C4-2B (cell line): Measurements from ENCODE around the gene F2RL1.
A peak's percentile ranks its signal among the peaks of the same experiment; 100 is the strongest.
"Not testable (repeated sequence)": the region's sequence is repeated elsewhere in the genome, so short reads cannot be mapped to it uniquely, and the experiment has no call there.

Experiments
- H3K27ac ChIP-seq: fragments of 450-650 bp; 2 replicates; pipeline ENCODE4 v1.5.1; 2017
- ZFX ChIP-seq: fragments of 450-650 bp; IDR thresholded peaks from 2 replicates; pipeline ENCODE4 v1.6.1; 2017
- TF ChIP-seq, protein P1 (sequence below): fragments of 450-650 bp; conservative IDR thresholded peaks from 2 replicates; pipeline ENCODE4 v1.5.1; 2017; ENCODE audit warnings: mild to moderate bottlenecking

F2RL1 gene

DNA sequence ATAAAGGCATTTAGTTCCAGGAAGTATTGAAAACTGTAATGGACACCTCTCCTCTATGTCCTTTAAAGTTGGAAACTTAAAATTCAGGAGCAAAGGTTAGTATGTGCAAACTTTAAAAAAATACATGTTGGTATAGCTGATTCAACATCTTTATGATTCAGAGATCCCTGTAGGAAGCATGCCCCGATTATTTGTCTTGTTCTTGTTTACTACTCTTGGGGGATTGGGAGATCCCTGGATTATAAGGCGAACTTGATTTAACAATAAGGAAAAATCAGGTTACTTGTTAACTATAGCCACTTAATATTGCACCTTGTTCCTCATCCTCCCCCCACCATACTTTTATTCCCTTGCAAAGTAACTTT lies 1.7 kb downstream of the F2RL1 start:
- H3K27ac ChIP-seq, result no peak overlapping the region; the same call in 1 of the 2 replicates

DNA sequence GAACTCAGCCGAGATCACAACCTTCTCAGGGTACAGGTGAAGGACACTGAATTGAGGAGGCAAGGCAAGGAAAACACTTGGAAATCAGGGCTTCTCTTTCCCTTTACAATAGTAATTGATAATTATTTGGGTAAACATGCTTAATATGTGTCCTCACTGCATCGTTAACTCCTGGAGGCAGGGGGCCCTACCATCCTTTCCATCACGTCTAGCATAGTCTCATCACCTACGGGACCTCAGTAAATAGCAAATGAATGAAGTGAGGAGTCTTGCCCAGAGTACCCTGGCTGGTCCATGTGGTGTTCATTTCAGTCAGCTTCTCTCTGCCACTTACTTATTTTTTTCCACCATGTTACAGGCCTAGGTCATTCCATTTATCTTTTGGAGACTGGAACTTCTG lies 2.3 kb downstream of the F2RL1 start:
- TF ChIP-seq ZFX, result no peak
- TF ChIP-seq, protein P1, sequence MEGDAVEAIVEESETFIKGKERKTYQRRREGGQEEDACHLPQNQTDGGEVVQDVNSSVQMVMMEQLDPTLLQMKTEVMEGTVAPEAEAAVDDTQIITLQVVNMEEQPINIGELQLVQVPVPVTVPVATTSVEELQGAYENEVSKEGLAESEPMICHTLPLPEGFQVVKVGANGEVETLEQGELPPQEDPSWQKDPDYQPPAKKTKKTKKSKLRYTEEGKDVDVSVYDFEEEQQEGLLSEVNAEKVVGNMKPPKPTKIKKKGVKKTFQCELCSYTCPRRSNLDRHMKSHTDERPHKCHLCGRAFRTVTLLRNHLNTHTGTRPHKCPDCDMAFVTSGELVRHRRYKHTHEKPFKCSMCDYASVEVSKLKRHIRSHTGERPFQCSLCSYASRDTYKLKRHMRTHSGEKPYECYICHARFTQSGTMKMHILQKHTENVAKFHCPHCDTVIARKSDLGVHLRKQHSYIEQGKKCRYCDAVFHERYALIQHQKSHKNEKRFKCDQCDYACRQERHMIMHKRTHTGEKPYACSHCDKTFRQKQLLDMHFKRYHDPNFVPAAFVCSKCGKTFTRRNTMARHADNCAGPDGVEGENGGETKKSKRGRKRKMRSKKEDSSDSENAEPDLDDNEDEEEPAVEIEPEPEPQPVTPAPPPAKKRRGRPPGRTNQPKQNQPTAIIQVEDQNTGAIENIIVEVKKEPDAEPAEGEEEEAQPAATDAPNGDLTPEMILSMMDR, result no peak
- H3K27ac ChIP-seq, result no peak overlapping the region

More for the DNA sequence above, 1.7 kb downstream of the F2RL1 start:
- TF ChIP-seq, protein P1, result no peak
- TF ChIP-seq ZFX, result no peak

DNA sequence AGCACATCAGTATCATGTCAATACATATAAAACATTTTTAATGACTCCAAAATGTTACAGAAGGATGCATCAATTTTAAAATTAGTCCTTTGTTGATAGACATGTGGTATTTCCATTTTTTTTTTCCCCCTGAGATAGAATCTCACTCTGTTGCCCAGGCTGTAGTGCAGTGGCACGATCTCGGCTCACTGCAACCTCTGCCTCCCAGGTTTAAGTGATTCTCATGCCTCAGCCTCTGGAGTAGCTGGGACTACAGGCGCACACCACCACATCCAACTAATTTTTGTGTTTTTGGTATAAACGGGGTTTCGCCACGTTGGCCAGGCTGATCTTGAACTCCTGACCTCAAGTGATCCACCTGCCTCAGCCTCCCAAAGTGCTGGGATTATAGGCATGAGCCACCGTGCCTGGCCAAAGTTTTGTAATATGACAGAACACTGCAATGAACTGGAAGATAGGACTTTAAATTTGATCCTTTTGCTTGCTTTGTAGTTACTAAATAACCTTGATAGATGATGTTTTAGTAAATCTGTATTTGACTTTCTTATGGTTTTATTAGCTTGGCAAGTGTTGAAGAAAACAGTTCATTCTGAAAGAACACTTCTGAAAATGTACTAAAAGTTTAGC lies 3.4 kb downstream of the F2RL1 start:
- H3K27ac ChIP-seq, result not testable (repeated sequence)

DNA sequence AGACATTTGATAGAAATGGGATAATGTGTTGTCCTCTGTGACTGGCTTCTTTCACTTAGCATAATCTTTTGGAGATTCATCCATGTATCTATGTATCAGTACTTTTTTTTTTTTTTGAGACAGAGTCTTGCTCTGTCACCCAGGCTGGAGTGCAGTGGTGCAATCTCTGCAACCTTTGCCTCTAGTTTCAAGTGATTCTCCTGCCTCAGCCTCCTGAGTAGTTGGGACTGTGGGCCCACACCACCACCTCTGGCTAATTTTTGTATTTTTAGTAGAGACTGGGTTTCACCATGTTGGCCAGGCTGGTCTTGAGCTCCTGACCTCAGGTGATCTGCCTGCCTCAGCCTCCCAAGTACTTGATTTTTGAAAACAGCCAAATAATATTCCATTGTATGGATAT lies 7.6 kb downstream of the F2RL1 start:
- not testable (repeated sequence) for H3K27ac ChIP-seq

DNA sequence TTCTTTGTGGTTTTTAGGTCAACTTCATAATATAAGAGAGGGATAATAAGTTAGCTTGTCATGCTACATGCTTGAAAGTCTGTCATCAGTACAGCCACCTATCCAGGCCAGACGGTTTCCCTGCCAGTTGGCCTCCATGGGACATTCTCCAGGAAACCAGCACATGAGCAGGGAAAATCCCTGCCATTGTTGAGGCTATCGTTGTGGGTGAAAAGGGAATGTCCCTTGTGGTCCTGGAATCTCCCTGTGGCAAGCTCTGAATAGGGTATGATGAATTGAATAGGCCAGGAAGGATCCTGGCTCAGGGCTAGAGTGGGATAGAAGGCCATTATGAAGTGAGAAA lies 12.3 kb downstream of the F2RL1 start:
- no peak overlapping the region for H3K27ac ChIP-seq
- TF ChIP-seq ZFX, result no peak

DNA sequence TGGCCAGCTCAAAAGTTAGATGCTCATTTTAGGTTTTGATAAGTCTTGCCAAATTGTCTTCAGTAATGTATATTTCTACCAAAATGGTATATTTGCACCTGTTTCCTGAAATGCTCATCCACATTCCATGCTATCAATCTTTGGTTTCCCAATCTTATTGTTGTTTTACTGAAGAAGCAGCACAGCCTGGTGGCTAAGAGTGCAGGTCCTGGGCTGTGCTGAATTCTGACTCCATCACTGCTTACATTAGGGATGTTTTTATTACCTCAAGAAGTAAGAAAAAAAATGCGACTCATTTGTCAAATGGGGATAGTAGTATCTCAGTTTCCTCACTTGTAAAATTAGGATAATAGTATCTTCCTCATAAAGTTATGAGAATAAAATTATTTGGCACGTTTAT lies 17.4 kb downstream of the F2RL1 start:
- no peak for TF ChIP-seq ZFX
- TF ChIP-seq, protein P1, result no peak

DNA sequence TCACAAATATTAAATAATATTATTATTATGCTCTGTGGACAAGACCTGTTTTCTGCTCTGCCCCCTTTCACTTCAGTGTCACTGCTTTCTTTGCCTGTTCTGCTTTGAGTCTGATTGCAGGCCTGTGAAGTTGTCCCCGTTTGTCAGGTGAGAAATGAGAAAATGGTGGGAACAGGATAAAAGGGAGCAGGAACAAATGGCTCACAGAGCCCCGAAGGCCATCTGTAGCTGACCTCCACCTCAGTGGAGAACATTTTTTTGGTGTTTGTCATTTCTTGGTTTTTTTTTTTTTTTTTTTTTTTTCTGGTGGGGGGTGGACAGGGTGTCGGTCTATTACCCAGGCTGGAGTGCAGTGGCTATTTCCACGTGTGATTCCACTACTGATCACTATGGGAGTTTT lies 17.8 kb downstream of the F2RL1 start:
- H3K27ac ChIP-seq, result no peak overlapping the region
- no peak for TF ChIP-seq ZFX
- TF ChIP-seq, protein P1, result no peak

More for the DNA sequence above, 17.4 kb downstream of the F2RL1 start:
- no peak overlapping the region for H3K27ac ChIP-seq

DNA sequence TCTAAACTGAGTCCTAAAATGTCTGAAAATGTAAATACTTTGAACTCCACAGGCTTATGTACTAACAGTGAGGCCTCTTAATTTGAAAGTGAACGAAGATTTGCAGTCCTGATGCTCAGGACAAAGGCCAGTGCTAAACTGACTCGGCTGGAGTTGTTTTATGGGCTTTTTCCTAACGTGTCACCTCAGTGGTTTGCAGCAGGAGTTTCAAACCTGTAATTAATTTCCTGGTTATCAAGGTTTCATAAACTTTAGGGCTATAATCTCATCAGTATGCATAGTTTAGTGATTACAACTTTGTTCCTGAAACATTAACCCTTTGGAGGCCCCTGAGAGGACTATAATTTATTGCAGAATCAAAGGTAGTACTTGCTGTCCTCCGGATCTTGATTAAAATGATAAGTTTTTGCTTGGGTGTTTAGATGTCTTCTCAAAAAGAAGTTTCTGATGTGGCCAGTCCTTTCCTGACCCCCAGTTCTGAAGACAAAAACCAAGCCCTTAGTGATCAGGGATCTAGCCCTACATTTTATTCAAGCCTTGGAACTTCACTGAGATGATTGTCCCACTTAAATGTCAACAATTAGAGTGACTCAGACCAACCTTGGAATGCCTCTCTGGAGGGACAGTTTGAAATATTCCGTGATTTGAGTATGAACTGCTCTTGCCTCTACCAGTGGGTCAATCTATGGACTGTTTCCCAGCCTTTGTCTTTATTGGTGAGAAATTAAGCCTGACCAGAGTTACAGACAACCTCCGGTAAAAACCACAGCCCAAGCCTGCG lies 19.8 kb downstream of the F2RL1 start:
- peak overlapping the region; percentile 9; the same call in 1 of the 2 replicates for H3K27ac ChIP-seq
- TF ChIP-seq, protein P1, result no peak
- TF ChIP-seq ZFX, result no peak

DNA sequence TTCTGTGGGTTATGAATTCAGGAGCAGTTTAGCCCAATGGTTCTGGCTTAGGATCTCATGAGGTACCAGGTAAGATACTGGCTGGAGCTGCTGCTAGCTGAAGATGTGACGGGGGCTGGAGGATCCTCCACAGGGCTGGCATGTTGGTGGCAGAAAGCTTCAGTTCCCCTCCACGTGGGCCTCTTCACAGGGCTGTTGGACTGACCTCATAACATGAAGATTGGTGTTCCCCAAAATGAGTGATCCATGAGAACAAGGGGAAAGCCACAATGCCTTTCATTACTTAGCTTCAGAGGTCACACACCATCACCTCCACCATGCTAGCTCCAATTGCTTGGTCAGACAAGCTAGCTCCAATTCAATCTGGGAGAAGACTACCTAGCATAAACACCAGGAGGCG lies 22.5 kb downstream of the F2RL1 start:
- H3K27ac ChIP-seq, result no peak overlapping the region

More for the DNA sequence above, 22.5 kb downstream of the F2RL1 start:
- TF ChIP-seq, protein P1, result no peak
- no peak for TF ChIP-seq ZFX
